Stomach (tissue), 4 donors: ENCODE measurements around the gene SLC13A2.

Experiments used
- EP300 ChIP-seq: sonication (generic); formaldehyde crosslinking; IDR thresholded peaks from one replicate; pipeline ENCODE4 v1.6.1; 2017; ENCODE audit warnings: antibody characterized with exemption
- POLR2A ChIP-seq, 4 donors: fragments of 450-650 bp; IDR thresholded peaks; one replicate each; pipeline ENCODE4 v1.6.1; 2016; ENCODE audit warnings: antibody characterized with exemption in 4 of 4, control low read depth in 2 of 4, mild to moderate bottlenecking in 1 of 4, moderate library complexity in 1 of 4
- POLR2AphosphoS5 ChIP-seq, 3 donors: sonication (generic); formaldehyde crosslinking; IDR thresholded peaks; one replicate each; pipeline ENCODE4 v1.6.1; 2016; ENCODE audit warnings: antibody characterized with exemption in 3 of 3
- TF ChIP-seq, protein P1 (sequence below), 7 experiments: fragments of 450-650 bp in 4 of 7; fragments of 200-600 bp in 3 of 7; sonication (generic) in 3 of 7; IDR thresholded peaks; one replicate each; pipeline ENCODE4 v1.5.1; 2016 to 2019; ENCODE audit warnings: antibody characterized with exemption in 7 of 7, control low read depth in 2 of 7, mild to moderate bottlenecking in 1 of 7

DNA sequence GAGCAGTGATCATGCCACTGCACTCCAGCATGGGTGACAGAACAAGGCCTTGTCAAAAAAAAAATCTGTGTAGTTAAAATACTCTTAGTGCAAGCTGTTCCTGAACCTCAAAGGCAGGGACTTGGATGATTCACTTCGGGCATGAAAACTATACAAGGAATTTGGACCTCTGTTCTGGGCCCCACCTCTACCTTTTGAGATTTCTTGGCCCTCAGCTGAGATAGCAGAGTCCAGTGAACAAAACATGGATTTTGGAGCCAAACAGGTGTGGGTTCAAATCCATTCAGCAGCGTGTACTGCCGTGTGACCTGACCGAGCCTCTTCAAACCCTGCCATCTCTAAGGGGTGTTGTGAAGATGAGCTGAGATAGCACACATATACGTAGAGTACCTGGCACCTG, 6.8 kb downstream of the SLC13A2 start:
- TF ChIP-seq, protein P1, sequence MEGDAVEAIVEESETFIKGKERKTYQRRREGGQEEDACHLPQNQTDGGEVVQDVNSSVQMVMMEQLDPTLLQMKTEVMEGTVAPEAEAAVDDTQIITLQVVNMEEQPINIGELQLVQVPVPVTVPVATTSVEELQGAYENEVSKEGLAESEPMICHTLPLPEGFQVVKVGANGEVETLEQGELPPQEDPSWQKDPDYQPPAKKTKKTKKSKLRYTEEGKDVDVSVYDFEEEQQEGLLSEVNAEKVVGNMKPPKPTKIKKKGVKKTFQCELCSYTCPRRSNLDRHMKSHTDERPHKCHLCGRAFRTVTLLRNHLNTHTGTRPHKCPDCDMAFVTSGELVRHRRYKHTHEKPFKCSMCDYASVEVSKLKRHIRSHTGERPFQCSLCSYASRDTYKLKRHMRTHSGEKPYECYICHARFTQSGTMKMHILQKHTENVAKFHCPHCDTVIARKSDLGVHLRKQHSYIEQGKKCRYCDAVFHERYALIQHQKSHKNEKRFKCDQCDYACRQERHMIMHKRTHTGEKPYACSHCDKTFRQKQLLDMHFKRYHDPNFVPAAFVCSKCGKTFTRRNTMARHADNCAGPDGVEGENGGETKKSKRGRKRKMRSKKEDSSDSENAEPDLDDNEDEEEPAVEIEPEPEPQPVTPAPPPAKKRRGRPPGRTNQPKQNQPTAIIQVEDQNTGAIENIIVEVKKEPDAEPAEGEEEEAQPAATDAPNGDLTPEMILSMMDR (IDR thresholded peaks at IDR 0.05) = no peak
- TF ChIP-seq POLR2AphosphoS5 (IDR thresholded peaks at IDR 0.05) (no peak), POLR2A (IDR thresholded peaks at IDR 0.05) (no peak), EP300 (no peak)
